Epidermal melanocyte (primary cell): ENCODE data around the gene CLDN16.

Source experiments
- DNase-seq: peaks from one replicate; pipeline ENCODE4 v3.0.0; 2011; ENCODE audit warnings: low spot score; ENCODE audit not compliant: insufficient read length

Gene CLDN16

GRCh38 chr3:190436331-190436730 lies 48.4 kb downstream of the CLDN16 start:
- DNase-seq: no peak

- DNase-seq: no peak
These were observed 54.3 kb downstream of the CLDN16 start for GRCh38 chr3:190442240-190442639.

- DNase-seq: no peak
These were observed 55.3 kb downstream of the CLDN16 start for GRCh38 chr3:190443257-190443656.

GRCh38 chr3:190444006-190444405 lies 56.0 kb downstream of the CLDN16 start:
- DNase-seq: no peak

- DNase-seq: no peak
These were observed 56.7 kb downstream of the CLDN16 start for GRCh38 chr3:190444576-190445145.

GRCh38 chr3:190446573-190447279 lies 58.8 kb downstream of the CLDN16 start:
- DNase-seq: no peak

GRCh38 chr3:190448256-190448655 lies 60.3 kb downstream of the CLDN16 start:
- DNase-seq: no peak

GRCh38 chr3:190449801-190450200 lies 61.8 kb downstream of the CLDN16 start, which contains the start of gene TMEM207:
TMEM207 (minus strand) TSS chr3:190449901; CDS start chr3:190449809, 92 bp downstream.
- DNase-seq: no peak

- DNase-seq: no peak
These were observed 67.9 kb downstream of the CLDN16 start for GRCh38 chr3:190455828-190456227.

GRCh38 chr3:190456770-190457169 lies 68.8 kb downstream of the CLDN16 start:
- DNase-seq: no peak

GRCh38 chr3:190458040-190458439 lies 70.1 kb downstream of the CLDN16 start:
- peak; percentile 42 for DNase-seq
